ENCODE data around the gene CFAP20. TPM values are rescaled to one million over a fixed set of nuclear protein-coding genes. Genes with fewer than 3 reads are reported as not detected.
"Not testable (repeated sequence)": the region's sequence is repeated elsewhere in the genome, so short reads cannot be mapped to it uniquely, and the experiment has no call there.

CFAP20 gene
- polyA plus RNA-seq, 1 donor from 2014 or later, result 29.2 TPM

GRCh38 chr16:58074657-58075056 is 54.5 kb downstream of the CFAP20 start:
- H3K36me3 Mint-ChIP-seq, result peaks cover 7% of the 10 kb centered on the region
- no peak overlapping the region for H3K4me3 Mint-ChIP-seq
- H3K9me3 Mint-ChIP-seq, result peaks cover 0 to 18% (median 12%) of the 10 kb centered on the region in 3 donors
- peaks cover 0 to 2% (median 0%) of the 10 kb centered on the region in 3 donors for H3K4me1 Mint-ChIP-seq
- H3K27ac Mint-ChIP-seq, result no peak overlapping the region
- peaks cover 1% of the 10 kb centered on the region for H3K27me3 Mint-ChIP-seq

GRCh38 chr16:58073086-58073485 is 56.1 kb downstream of the CFAP20 start:
- H3K36me3 Mint-ChIP-seq, H3K4me1 Mint-ChIP-seq, H3K27me3 Mint-ChIP-seq, H3K4me3 Mint-ChIP-seq, H3K27ac Mint-ChIP-seq: not testable (repeated sequence)
- peaks cover 0 to 18% (median 12%) of the 10 kb centered on the region in 3 donors for H3K9me3 Mint-ChIP-seq

GRCh38 chr16:58072134-58072533 is 57.0 kb downstream of the CFAP20 start:
- not testable (repeated sequence) for H3K4me3 Mint-ChIP-seq

GRCh38 chr16:58070585-58070984 is 58.6 kb downstream of the CFAP20 start:
- peaks cover 0 to 12% (median 9%) of the 10 kb centered on the region in 3 donors for H3K9me3 Mint-ChIP-seq
- H3K27me3 Mint-ChIP-seq, result peaks cover 1% of the 10 kb centered on the region
- no peak overlapping the region for H3K4me3 Mint-ChIP-seq
- H3K27ac Mint-ChIP-seq, result no peak overlapping the region
- H3K4me1 Mint-ChIP-seq, result peaks cover 0 to 2% (median 0%) of the 10 kb centered on the region in 3 donors
- no peaks in the 10 kb centered on the region for H3K36me3 Mint-ChIP-seq

More at GRCh38 chr16:58072134-58072533, 57.0 kb downstream of the CFAP20 start:
- peaks cover 0 to 18% (median 12%) of the 10 kb centered on the region in 3 donors for H3K9me3 Mint-ChIP-seq
- not testable (repeated sequence) for H3K4me1 Mint-ChIP-seq, H3K36me3 Mint-ChIP-seq, H3K27me3 Mint-ChIP-seq, H3K27ac Mint-ChIP-seq

Other genes with a start within 250 kb of the CFAP20 start
- gene CNGB1, start 158.3 kb downstream of the CFAP20 start, polyA plus RNA-seq, result not detected
- 11.0 TPM for gene ZNF319, start 128.7 kb downstream of the CFAP20 start, polyA plus RNA-seq
- 29.3 TPM for gene USB1, start 128.0 kb downstream of the CFAP20 start, polyA plus RNA-seq
- not detected for gene MMP15, start 103.6 kb downstream of the CFAP20 start, polyA plus RNA-seq
- gene CSNK2A2, start 68.7 kb upstream of the CFAP20 start, polyA plus RNA-seq, result 10.1 TPM
- gene PRSS54, start 165.6 kb upstream of the CFAP20 start, polyA plus RNA-seq, result not detected

Data from IgD-negative memory B cell (primary cell).